ENCODE results near the gene LOXL4.

DNA sequence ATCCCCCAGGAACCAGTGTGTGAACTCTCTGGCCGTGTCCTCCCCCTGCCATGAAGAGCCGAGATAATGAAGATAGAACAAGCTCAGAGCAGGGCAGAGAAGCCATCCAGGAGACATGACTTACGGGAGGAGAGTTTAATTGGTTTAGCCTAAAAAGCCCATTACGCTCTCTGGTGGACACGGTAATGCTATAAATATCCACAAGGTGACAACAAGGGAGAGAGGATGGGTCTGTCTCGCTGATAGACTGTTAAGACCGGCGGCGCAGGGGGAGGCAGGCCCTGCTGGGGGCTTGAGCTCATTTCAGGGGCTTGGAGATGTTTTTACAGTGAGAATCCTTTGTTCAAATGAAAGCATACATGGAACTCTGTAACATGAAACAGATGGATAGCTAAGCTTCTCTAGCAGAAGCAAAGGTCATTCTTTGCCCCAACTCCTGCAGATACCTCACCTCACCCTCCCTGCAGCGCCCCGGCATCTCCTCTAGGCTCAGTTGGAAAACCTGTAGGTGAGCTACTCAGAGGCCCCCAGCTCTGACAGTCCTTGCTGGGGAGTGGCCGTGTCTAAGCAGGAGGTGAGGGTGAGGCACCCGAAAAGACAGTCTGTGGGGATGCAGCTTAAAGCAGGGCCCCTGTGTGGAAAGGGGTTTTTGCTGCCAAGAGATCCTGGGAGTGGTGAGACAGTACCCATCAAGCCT lies 40.8 kb upstream of the LOXL4 start:
- TF ChIP-seq, protein P1, sequence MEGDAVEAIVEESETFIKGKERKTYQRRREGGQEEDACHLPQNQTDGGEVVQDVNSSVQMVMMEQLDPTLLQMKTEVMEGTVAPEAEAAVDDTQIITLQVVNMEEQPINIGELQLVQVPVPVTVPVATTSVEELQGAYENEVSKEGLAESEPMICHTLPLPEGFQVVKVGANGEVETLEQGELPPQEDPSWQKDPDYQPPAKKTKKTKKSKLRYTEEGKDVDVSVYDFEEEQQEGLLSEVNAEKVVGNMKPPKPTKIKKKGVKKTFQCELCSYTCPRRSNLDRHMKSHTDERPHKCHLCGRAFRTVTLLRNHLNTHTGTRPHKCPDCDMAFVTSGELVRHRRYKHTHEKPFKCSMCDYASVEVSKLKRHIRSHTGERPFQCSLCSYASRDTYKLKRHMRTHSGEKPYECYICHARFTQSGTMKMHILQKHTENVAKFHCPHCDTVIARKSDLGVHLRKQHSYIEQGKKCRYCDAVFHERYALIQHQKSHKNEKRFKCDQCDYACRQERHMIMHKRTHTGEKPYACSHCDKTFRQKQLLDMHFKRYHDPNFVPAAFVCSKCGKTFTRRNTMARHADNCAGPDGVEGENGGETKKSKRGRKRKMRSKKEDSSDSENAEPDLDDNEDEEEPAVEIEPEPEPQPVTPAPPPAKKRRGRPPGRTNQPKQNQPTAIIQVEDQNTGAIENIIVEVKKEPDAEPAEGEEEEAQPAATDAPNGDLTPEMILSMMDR (conservative IDR thresholded peaks at IDR 0.05; ENCODE audit: low read length): no peak
- no peak for TF ChIP-seq EZH2phosphoT487 (IDR thresholded peaks at IDR 0.05; ENCODE audit: borderline replicate concordance, low read depth, low read length)

Data from OCI-LY7 (cell line).